ENCODE measurements around the gene SPOCK3.

DNA sequence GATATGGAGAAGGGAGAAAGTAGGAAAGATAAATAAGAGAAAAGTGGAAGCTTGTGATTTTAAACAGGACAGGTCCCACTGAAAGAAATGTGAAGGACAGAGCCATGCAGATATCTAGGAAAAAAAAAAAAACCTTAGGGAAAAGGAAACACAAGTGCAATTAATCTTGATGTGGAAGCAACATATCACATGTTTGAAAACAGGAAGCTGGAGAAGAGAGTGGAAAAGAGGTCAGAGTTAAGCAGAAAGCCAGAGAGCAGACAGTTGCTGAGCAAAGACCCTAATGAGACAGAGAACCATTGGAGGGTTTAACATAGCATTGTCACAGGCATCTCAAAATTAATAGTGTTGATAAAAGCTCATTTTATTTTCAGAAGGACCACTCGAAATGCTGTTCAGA lies 89.7 kb downstream of the SPOCK3 start:
- TF ChIP-seq, protein P1, sequence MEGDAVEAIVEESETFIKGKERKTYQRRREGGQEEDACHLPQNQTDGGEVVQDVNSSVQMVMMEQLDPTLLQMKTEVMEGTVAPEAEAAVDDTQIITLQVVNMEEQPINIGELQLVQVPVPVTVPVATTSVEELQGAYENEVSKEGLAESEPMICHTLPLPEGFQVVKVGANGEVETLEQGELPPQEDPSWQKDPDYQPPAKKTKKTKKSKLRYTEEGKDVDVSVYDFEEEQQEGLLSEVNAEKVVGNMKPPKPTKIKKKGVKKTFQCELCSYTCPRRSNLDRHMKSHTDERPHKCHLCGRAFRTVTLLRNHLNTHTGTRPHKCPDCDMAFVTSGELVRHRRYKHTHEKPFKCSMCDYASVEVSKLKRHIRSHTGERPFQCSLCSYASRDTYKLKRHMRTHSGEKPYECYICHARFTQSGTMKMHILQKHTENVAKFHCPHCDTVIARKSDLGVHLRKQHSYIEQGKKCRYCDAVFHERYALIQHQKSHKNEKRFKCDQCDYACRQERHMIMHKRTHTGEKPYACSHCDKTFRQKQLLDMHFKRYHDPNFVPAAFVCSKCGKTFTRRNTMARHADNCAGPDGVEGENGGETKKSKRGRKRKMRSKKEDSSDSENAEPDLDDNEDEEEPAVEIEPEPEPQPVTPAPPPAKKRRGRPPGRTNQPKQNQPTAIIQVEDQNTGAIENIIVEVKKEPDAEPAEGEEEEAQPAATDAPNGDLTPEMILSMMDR (conservative IDR thresholded peaks at IDR 0.05 in 1 of 2, IDR thresholded peaks at IDR 0.05 in 1 of 2; ENCODE audit: extremely low read depth in 1 of 2, insufficient read depth in 1 of 2, low read depth in 1 of 2, low read length in 2 of 2): no peak
- no peak for TF ChIP-seq EZH2 (IDR thresholded peaks at IDR 0.05; ENCODE audit: borderline replicate concordance, low read length)

All from mammary epithelial cell (primary cell).